H1 (cell line): ENCODE data around the gene ADAT3. TPM values are rescaled to one million over a fixed set of nuclear protein-coding genes. Genes with fewer than 3 reads are reported as not detected.

Experiments
- CTCF ChIA-PET: fragments of 300-600 bp; sonication (Branson Sonifier 250); formaldehyde crosslinking; loops from one replicate; lab custom pipeline; 2021; ENCODE audit not compliant: partially characterized antibody; lab: Charles Lee
- POLR2A ChIA-PET: fragments of 300-600 bp; sonication (Branson Sonifier 250); formaldehyde crosslinking; loops from one replicate; lab custom pipeline; 2021; ENCODE audit warnings: inconsistent platforms; ENCODE audit not compliant: partially characterized antibody; lab: Charles Lee
- DNase-seq, 2 experiments: peaks; one replicate each; pipeline versions ENCODE4 v3.0.0 to v3.0.0-alpha.2; 2010 to 2022; ENCODE audit warnings: low spot score in 2 of 2, low read depth in 1 of 2, mixed read lengths in 1 of 2
- FAIRE-seq: peaks from 2 replicates; lab custom pipeline; 2011; peaks lifted over from hg19 to GRCh38; lab: Jason Lieb, UNC
- H2AFZ ChIP-seq: 2 replicates; pipeline ENCODE4 v1.8.1; 2012; ENCODE audit warnings: low read length, inconsistent platforms
- H2AK5ac ChIP-seq: 2 replicates; pipeline ENCODE4 v1.6.1; 2013; ENCODE audit warnings: low read depth, low read length
- H2BK120ac ChIP-seq: replicated peaks from 2 replicates; pipeline ENCODE3; 2013; ENCODE audit warnings: low read depth, low read length, inconsistent platforms
- H2BK12ac ChIP-seq: 2 replicates; pipeline ENCODE4 v1.6.1; 2013; ENCODE audit warnings: low read depth, low read length
- H2BK15ac ChIP-seq: 2 replicates; pipeline ENCODE4 v1.6.1; 2013; ENCODE audit warnings: low read length
- H2BK20ac ChIP-seq: 2 replicates; pipeline ENCODE4 v1.6.1; 2013; ENCODE audit warnings: low read length
- H2BK5ac ChIP-seq: 2 replicates; pipeline ENCODE4 v1.6.1; 2013; ENCODE audit warnings: low read depth, low read length
- H3K14ac ChIP-seq: 2 replicates; pipeline ENCODE4 v1.6.1; 2013; ENCODE audit warnings: inconsistent platforms; ENCODE audit not compliant: insufficient read length
- H3K18ac ChIP-seq: 2 replicates; pipeline ENCODE4 v1.6.1; 2013; ENCODE audit warnings: low read length; ENCODE audit errors: extremely low read depth
- H3K23ac ChIP-seq: 2 replicates; pipeline ENCODE4 v1.6.1; 2013; ENCODE audit warnings: inconsistent platforms; ENCODE audit not compliant: insufficient read length
- H3K23me2 ChIP-seq: 2 replicates; pipeline ENCODE4 v1.6.1; 2013; ENCODE audit warnings: low read depth, low read length
- H3K27ac ChIP-seq: 2 replicates; pipeline ENCODE4 v1.6.1; 2011; ENCODE audit warnings: low read depth, low read length, inconsistent platforms
- H3K27me3 ChIP-seq, 4 experiments: replicated peaks in 1 of 4; 1 replicate in 1 of 4; 2 replicates in 3 of 4; pipeline versions ENCODE4 v1.6.1 to v1.8.1; 2011 to 2013; ENCODE audit warnings: low read length in 3 of 4, mild to moderate bottlenecking in 3 of 4, inconsistent platforms in 2 of 4, mixed read lengths in 2 of 4, moderate library complexity in 1 of 4; ENCODE audit not compliant: control insufficient read depth in 3 of 4, insufficient read depth in 3 of 4; ENCODE audit errors: extremely low read depth in 1 of 4
- H3K36me3 ChIP-seq, 4 experiments: 2 replicates each; pipeline versions ENCODE4 v1.6.1 to v1.8.1; 2011 to 2013; ENCODE audit warnings: mild to moderate bottlenecking in 4 of 4, low read length in 3 of 4, moderate library complexity in 2 of 4, control low read depth in 1 of 4, inconsistent platforms in 1 of 4; ENCODE audit not compliant: insufficient read depth in 4 of 4, control insufficient read depth in 2 of 4
- H3K4ac ChIP-seq: replicated peaks from 2 replicates; pipeline ENCODE3; 2013; ENCODE audit warnings: low read length, low read depth, mixed read lengths, inconsistent platforms; ENCODE audit not compliant: insufficient read length
- H3K4me1 ChIP-seq, 4 experiments: replicated peaks in 1 of 4; 1 replicate in 1 of 4; 2 replicates in 3 of 4; pipeline versions ENCODE4 v1.6.1 to v1.8.1; 2011 to 2013; ENCODE audit warnings: low read length in 3 of 4, inconsistent platforms in 2 of 4, mixed read lengths in 1 of 4; ENCODE audit not compliant: insufficient read depth in 4 of 4, control insufficient read depth in 3 of 4
- H3K4me2 ChIP-seq, 2 experiments: 2 replicates each; pipeline versions ENCODE4 v1.6.1 to v1.8.1; 2011 to 2013; ENCODE audit warnings: low read depth in 2 of 2, low read length in 2 of 2, control low read depth in 1 of 2, inconsistent platforms in 1 of 2, mild to moderate bottlenecking in 1 of 2; ENCODE audit not compliant: insufficient read depth in 1 of 2
- H3K4me3 ChIP-seq, 4 experiments: fragments of 200-600, 300-600 bp in 1 of 4; sonication (generic), shearing (Covaris generic), sonication (Bioruptor Twin) in 1 of 4; 2 replicates each; pipeline versions ENCODE4 v1.5.1 to v1.8.1; 2011 to 2016; ENCODE audit warnings: low read length in 4 of 4, low read depth in 3 of 4, control low read depth in 2 of 4, inconsistent platforms in 2 of 4, mild to moderate bottlenecking in 2 of 4, mixed read lengths in 1 of 4, moderate library complexity in 1 of 4; ENCODE audit not compliant: insufficient read depth in 2 of 4; ENCODE audit errors: extremely low read depth in 1 of 4
- H3K56ac ChIP-seq: replicated peaks from 2 replicates; pipeline ENCODE3; 2013; ENCODE audit warnings: low read depth, mild to moderate bottlenecking, mixed read lengths, low read length, inconsistent platforms; ENCODE audit not compliant: insufficient read length
- H3K79me1 ChIP-seq: 2 replicates; pipeline ENCODE4 v1.6.1; 2013; ENCODE audit warnings: low read depth, low read length, control low read depth
- H3K79me2 ChIP-seq, 2 experiments: 2 replicates each; pipeline versions ENCODE4 v1.6.1 to v1.8.1; 2012 to 2013; ENCODE audit warnings: low read length in 2 of 2, mild to moderate bottlenecking in 2 of 2, inconsistent platforms in 1 of 2; ENCODE audit not compliant: insufficient read depth in 2 of 2, control insufficient read depth in 1 of 2
- H3K9ac ChIP-seq, 4 experiments: replicated peaks in 1 of 4; 1 replicate in 1 of 4; 2 replicates in 3 of 4; pipeline versions ENCODE4 v1.6.1 to v1.8.1; 2011 to 2013; ENCODE audit warnings: low read depth in 3 of 4, low read length in 3 of 4, control low read depth in 2 of 4, mild to moderate bottlenecking in 2 of 4, moderate library complexity in 2 of 4, inconsistent platforms in 1 of 4; ENCODE audit errors: extremely low read depth in 1 of 4
- H3K9me3 ChIP-seq, 2 experiments: 2 replicates each; pipeline versions ENCODE4 v1.6.1 to v1.8.1; 2012 to 2013; ENCODE audit warnings: mild to moderate bottlenecking in 2 of 2, moderate library complexity in 2 of 2, control low read depth in 1 of 2, inconsistent platforms in 1 of 2, low read depth in 1 of 2, low read length in 1 of 2, mixed read lengths in 1 of 2; ENCODE audit not compliant: insufficient read depth in 2 of 2
- H4K20me1 ChIP-seq, 2 experiments: replicated peaks in 1 of 2; 2 replicates each; pipeline versions ENCODE3 to v1.8.1; 2011 to 2013; ENCODE audit warnings: inconsistent platforms in 2 of 2, low read length in 2 of 2, mild to moderate bottlenecking in 1 of 2; ENCODE audit not compliant: insufficient read depth in 2 of 2, control insufficient read depth in 1 of 2
- H4K5ac ChIP-seq: 2 replicates; pipeline ENCODE4 v1.6.1; 2013; ENCODE audit warnings: low read length, low read depth, mixed read lengths, inconsistent platforms; ENCODE audit not compliant: insufficient read length
- H4K8ac ChIP-seq: 2 replicates; pipeline ENCODE4 v1.8.0; 2013; ENCODE audit warnings: mild to moderate bottlenecking, moderate library complexity, low read length, inconsistent platforms; ENCODE audit not compliant: insufficient read depth; ENCODE audit errors: extremely low read depth
- H4K91ac ChIP-seq: replicated peaks from 2 replicates; pipeline ENCODE3; 2013; ENCODE audit warnings: low read length, mixed read lengths, inconsistent platforms; ENCODE audit not compliant: insufficient read length
- GABPA ChIP-seq: IDR thresholded peaks from 2 replicates; pipeline ENCODE4 v1.6.1; 2011; ENCODE audit warnings: mild to moderate bottlenecking, low read length, moderate library complexity, borderline replicate concordance; ENCODE audit not compliant: insufficient read depth
- KDM1A ChIP-seq: fragments of 200-600, 300-600 bp; sonication (generic); IDR thresholded peaks from 2 replicates; pipeline ENCODE4 v1.7.1; 2016; ENCODE audit warnings: mild to moderate bottlenecking, low read length, borderline replicate concordance
- WGBS, 2 experiments: shearing (Covaris generic) in 1 of 2; methylation state at CpG; one replicate each; pipeline versions ENCODE4 v1.1.6 to v1.1.7; 2013 to 2015; ENCODE audit warnings: low lambda C conversion rate in 2 of 2, mixed read lengths in 2 of 2, inconsistent platforms in 1 of 2, low coverage in 1 of 2, missing lambda C conversion rate in 1 of 2; ENCODE audit not compliant: insufficient replicate concordance in 2 of 2, insufficient coverage in 1 of 2, insufficient read length in 1 of 2; ENCODE audit errors: extremely low coverage in 1 of 2, missing lambda C conversion rate in 1 of 2; 5-methylcytosine and 5-hydroxymethylcytosine counted together
- polyA plus RNA-seq, 7 experiments: library from polyadenylated mRNA; depleted of rRNA in 3 of 7; stranded (reverse) in 5 of 7; unstranded in 2 of 7; fragments of >200 nt in 5 of 7; fragments of 200-250 nt in 2 of 7; gene quantifications; 1 replicate in 5 of 7; 2 replicates in 1 of 7; 4 replicates in 1 of 7; pipeline versions ENCODE4 v1.2.1 to v1.2.3, GENCODE V29; 2011 to 2013; ENCODE audit warnings: missing spikeins in 2 of 7, mixed read lengths in 2 of 7
- total RNA-seq: library from RNA; stranded (reverse); fragmentation: NEBNext Ultra II Directional; extraction: Animal tissue kit (Norgen Biotek cat#: 25700); gene quantifications from 2 replicates; pipeline ENCODE4 v1.2.1, GENCODE V29; 2021

The ADAT3 gene
- total and polyA plus RNA-seq, 2 of the 8 experiments (the other 6 are each of a cell fraction or from before 2014, with no cell fraction given) = 5.4 to 10.8 TPM

DNA sequence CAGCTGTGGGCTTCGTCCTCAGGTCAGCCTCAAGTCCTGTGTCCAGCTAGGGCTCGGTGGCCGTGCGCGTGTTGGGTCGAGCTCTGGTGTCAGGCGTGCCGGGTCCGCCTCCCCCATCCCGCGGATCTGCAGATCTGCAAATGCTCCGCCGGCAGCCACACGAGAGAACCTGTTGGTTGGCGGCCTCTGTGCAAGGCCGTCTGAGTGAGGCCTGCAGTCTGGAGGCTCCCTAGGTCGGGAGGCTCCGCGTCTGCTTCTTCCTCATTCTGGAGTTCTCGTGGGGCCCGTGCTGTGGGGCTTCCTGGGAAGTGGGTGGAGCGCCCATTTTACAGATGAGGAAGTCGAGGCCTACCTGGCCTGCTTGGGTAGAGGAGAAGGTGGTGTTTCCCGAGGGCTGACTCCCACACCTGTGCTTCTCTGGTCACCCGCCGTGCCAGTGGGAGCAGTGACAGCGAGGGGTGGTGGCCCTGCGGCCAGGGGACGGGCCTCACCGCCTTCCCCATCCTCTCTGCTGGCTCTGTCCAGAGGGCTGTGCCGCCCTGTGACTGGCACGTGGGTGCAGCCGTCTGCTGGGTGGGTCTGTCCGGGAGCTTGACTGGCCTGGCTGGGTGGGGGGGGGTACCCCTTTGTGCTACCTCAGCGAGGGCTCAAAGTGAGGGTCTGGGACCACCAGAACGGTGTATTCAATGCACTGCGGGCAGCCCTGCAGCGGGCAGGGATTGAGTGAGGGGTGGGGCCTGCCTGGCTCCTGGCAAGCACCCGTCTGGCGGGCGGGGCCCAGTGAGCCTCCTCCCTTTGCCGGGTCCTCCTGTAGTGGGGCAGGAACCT is 39.1 kb downstream of the ADAT3 start:
- WGBS, 2 experiments = 90% methylated on average over 27 of the region's 42 CpGs; no CpG with 5 or more reads in 1 of the 2 experiments
- no peak overlapping the region for H2BK12ac ChIP-seq
- H3K4me3 ChIP-seq = no peak overlapping the region
- H3K14ac ChIP-seq = no peak overlapping the region
- CTCF ChIA-PET = interaction anchor here (1.0 to 3.6 kb wide), 11 partner anchors 8 to 330 kb away, joined by 3 to 21 read pairs (median 8); no protein-coding TSS in a partner anchor
- H4K8ac ChIP-seq = peak overlapping the region; percentile 86; the same call in 1 of the 2 replicates
- no peaks in the 10 kb centered on the region for H3K36me3 ChIP-seq
- POLR2A ChIA-PET = interaction anchor here (1.2 to 3.4 kb wide), 4 partner anchors 7 to 107 kb away, joined by 3 to 13 read pairs (median 5); no protein-coding TSS in a partner anchor
- no peak overlapping the region for H2AFZ ChIP-seq
- no peak for TF ChIP-seq GABPA
- TF ChIP-seq KDM1A = 0 out of 2 replicates have a peak, but pooled peaks have one; percentile 32
- H3K56ac ChIP-seq = no peak overlapping the region
- DNase-seq (no peak), FAIRE-seq (no peak)
- no peaks in the 10 kb centered on the region for H3K27me3 ChIP-seq
- no peak overlapping the region for H3K4me2 ChIP-seq
- H3K23me2 ChIP-seq = peaks cover 15% of the 10 kb centered on the region; the same call in 1 of the 2 replicates
- peaks cover 0 to 27% (median 12%) of the 10 kb centered on the region in 4 experiments; a peak in 6 of 7 replicates for H3K4me1 ChIP-seq
- no peak overlapping the region for H2BK20ac ChIP-seq
- H4K91ac ChIP-seq = no peak overlapping the region
- no peak overlapping the region for H2BK15ac ChIP-seq
- peaks cover 55 to 69% of the 10 kb centered on the region in 2 experiments for H3K79me2 ChIP-seq
- no peak overlapping the region for H3K18ac ChIP-seq
- H3K9me3 ChIP-seq = no peaks in the 10 kb centered on the region
- H2BK5ac ChIP-seq = peak overlapping the region; percentile 60; the same call in 1 of the 2 replicates
- H2AK5ac ChIP-seq = no peak overlapping the region
- H3K4ac ChIP-seq = no peak overlapping the region
- H3K79me1 ChIP-seq = peaks cover 14% of the 10 kb centered on the region
- H2BK120ac ChIP-seq = no peak overlapping the region
- H4K20me1 ChIP-seq = peaks cover 33 to 41% of the 10 kb centered on the region in 2 experiments
- no peak overlapping the region for H3K9ac ChIP-seq
- H4K5ac ChIP-seq = no peak overlapping the region
- no peak overlapping the region; the same call in 1 of the 2 replicates for H3K27ac ChIP-seq
- no peak overlapping the region for H3K23ac ChIP-seq
